ENCODE results near the gene TMEM217. TPM values are rescaled to one million over a fixed set of nuclear protein-coding genes. Genes with fewer than 3 reads are reported as not detected.

The TMEM217 gene
- polyA plus RNA-seq, 1 donor from 2014 or later = 0.32 TPM

DNA sequence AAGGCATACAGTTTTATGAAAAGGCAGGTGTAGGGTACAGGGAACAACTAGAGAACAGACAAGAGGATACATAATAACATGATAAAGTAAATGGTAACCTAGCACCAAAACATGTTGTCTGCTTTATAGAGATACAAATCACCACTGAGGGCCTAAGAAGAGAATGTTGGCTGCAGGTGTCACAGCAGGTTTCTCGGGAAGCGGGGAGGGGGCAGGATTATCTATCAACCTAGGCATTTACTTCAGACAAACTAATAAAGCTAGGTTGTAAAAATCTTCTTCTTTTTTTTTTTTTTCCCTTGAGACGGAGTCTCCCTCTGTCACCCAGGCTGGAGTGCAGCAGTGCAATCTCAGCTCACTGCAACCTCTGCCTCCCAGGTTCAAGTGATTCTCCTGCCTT is 65.3 kb downstream of the TMEM217 start:
- H3K4me2 ChIP-seq (ENCODE audit: low read length) = no peak overlapping the region
- TF ChIP-seq EZH2 (IDR thresholded peaks at IDR 0.05; ENCODE audit: borderline replicate concordance, insufficient read depth, low read length, poor library complexity, severe bottlenecking) = no peak
- no peak for TF ChIP-seq POLR2AphosphoS5 (IDR thresholded peaks at IDR 0.05)
- no peak for TF ChIP-seq SMC3 (conservative IDR thresholded peaks at IDR 0.05; ENCODE audit: poor library complexity)
- TF ChIP-seq, protein P1, sequence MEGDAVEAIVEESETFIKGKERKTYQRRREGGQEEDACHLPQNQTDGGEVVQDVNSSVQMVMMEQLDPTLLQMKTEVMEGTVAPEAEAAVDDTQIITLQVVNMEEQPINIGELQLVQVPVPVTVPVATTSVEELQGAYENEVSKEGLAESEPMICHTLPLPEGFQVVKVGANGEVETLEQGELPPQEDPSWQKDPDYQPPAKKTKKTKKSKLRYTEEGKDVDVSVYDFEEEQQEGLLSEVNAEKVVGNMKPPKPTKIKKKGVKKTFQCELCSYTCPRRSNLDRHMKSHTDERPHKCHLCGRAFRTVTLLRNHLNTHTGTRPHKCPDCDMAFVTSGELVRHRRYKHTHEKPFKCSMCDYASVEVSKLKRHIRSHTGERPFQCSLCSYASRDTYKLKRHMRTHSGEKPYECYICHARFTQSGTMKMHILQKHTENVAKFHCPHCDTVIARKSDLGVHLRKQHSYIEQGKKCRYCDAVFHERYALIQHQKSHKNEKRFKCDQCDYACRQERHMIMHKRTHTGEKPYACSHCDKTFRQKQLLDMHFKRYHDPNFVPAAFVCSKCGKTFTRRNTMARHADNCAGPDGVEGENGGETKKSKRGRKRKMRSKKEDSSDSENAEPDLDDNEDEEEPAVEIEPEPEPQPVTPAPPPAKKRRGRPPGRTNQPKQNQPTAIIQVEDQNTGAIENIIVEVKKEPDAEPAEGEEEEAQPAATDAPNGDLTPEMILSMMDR (IDR thresholded peaks at IDR 0.05; ENCODE audit: poor library complexity, severe bottlenecking) = no peak
- TF ChIP-seq RAD21 (conservative IDR thresholded peaks at IDR 0.05) = no peak
- no peak for TF ChIP-seq EP300 (conservative IDR thresholded peaks at IDR 0.05; ENCODE audit: poor library complexity, severe bottlenecking)
- TF ChIP-seq TAF1 (IDR thresholded peaks at IDR 0.05; ENCODE audit: low read depth) = no peak
- no peak for TF ChIP-seq REST (IDR thresholded peaks at IDR 0.05; ENCODE audit: borderline replicate concordance)
- TF ChIP-seq MXI1 (conservative IDR thresholded peaks at IDR 0.05; ENCODE audit: poor library complexity, severe bottlenecking) = no peak

GRCh38 chr6:37190159-37190535 is 67.8 kb downstream of the TMEM217 start:
- Histone ChIP-seq H3K9me2 (ENCODE audit: insufficient read depth, low read length) (no peaks in the 10 kb centered on the region), H3F3A (ENCODE audit: insufficient read depth, low read length, poor library complexity, severe bottlenecking) (no peaks in the 10 kb centered on the region), H3K27ac (ENCODE audit: low read length) (no peak overlapping the region), H3K4me2 (ENCODE audit: low read length) (no peak overlapping the region), H3K9me3 (ENCODE audit: low read length) (no peaks in the 10 kb centered on the region), H3K79me2 (replicated peaks; ENCODE audit: insufficient read depth, low read length) (no peaks in the 10 kb centered on the region), H3K36me3 (ENCODE audit: insufficient read depth, low read length) (no peaks in the 10 kb centered on the region), H3K9ac (ENCODE audit: low read length) (no peak overlapping the region), H3K4me3 (ENCODE audit: low read length) (no peak overlapping the region), H3K27me3 (ENCODE audit: insufficient read depth, low read depth, low read length) (no peaks in the 10 kb centered on the region), H2AFZ (ENCODE audit: low read depth, low read length) (no peak overlapping the region), H4K20me1 (ENCODE audit: insufficient read depth) (no peaks in the 10 kb centered on the region)
- no peak for TF ChIP-seq RAD21 (conservative IDR thresholded peaks at IDR 0.05)
- TF ChIP-seq MXI1 (conservative IDR thresholded peaks at IDR 0.05; ENCODE audit: poor library complexity, severe bottlenecking) = no peak
- no peak for TF ChIP-seq EZH2 (IDR thresholded peaks at IDR 0.05; ENCODE audit: borderline replicate concordance, insufficient read depth, low read length, poor library complexity, severe bottlenecking)
- TF ChIP-seq SMC3 (conservative IDR thresholded peaks at IDR 0.05; ENCODE audit: poor library complexity) = no peak
- TF ChIP-seq TAF1 (IDR thresholded peaks at IDR 0.05; ENCODE audit: low read depth) = no peak
- no peak for TF ChIP-seq EP300 (conservative IDR thresholded peaks at IDR 0.05; ENCODE audit: poor library complexity, severe bottlenecking)
- TF ChIP-seq, protein P1 (IDR thresholded peaks at IDR 0.05; ENCODE audit: poor library complexity, severe bottlenecking) = no peak
- no peak for TF ChIP-seq REST (IDR thresholded peaks at IDR 0.05; ENCODE audit: borderline replicate concordance)
- TF ChIP-seq POLR2AphosphoS5 (IDR thresholded peaks at IDR 0.05) = no peak

More for the DNA sequence above, 65.3 kb downstream of the TMEM217 start:
- no peaks in the 10 kb centered on the region for H3K9me3 ChIP-seq (ENCODE audit: low read length)
- no peak overlapping the region for H3K27ac ChIP-seq (ENCODE audit: low read length)
- H2AFZ ChIP-seq (ENCODE audit: low read depth, low read length) = no peak overlapping the region
- no peak overlapping the region for H3K4me3 ChIP-seq (ENCODE audit: low read length)
- H3K27me3 ChIP-seq (ENCODE audit: insufficient read depth, low read depth, low read length) = no peaks in the 10 kb centered on the region
- H3K79me2 ChIP-seq (replicated peaks; ENCODE audit: insufficient read depth, low read length) = no peaks in the 10 kb centered on the region
- no peaks in the 10 kb centered on the region for H3F3A ChIP-seq (ENCODE audit: insufficient read depth, low read length, poor library complexity, severe bottlenecking)
- H4K20me1 ChIP-seq (ENCODE audit: insufficient read depth) = no peaks in the 10 kb centered on the region
- H3K9me2 ChIP-seq (ENCODE audit: insufficient read depth, low read length) = no peaks in the 10 kb centered on the region
- H3K36me3 ChIP-seq (ENCODE audit: insufficient read depth, low read length) = no peaks in the 10 kb centered on the region
- no peak overlapping the region for H3K9ac ChIP-seq (ENCODE audit: low read length)

All from neural cell (in vitro differentiated cells).